ENCODE results near the gene GRB10.

Gene GRB10

DNA sequence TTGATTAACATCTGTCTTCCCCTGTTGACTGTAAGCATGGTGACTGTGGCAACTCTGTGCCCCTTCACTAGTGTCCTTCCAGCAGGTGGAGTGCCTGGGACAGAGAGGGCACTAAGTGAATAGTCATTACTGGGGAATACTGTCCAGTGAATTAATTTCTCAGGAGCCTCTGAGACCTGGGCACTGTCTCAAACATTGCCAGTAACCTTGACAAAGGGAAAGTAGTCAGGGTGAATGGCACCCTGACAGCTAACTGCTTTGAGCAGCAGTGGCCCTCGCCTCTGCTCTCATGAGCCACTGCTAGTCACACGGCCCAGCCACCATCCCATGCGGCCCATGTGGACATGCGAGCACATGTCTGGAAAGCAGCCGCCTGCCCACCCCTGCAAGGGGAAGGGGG, 13.1 kb upstream of the GRB10 start:
- WGBS: 100% methylated on average over 2 of the region's 5 CpGs
- H2AK5ac ChIP-seq (ENCODE audit: low read length, severe bottlenecking): no peak overlapping the region
- H2BK5ac ChIP-seq (ENCODE audit: low read depth, low read length, poor library complexity, severe bottlenecking): no peak overlapping the region
- peaks cover 5% of the 10 kb centered on the region for H3K9me3 ChIP-seq (ENCODE audit: control insufficient read depth, low read length)
- no peak overlapping the region for H2BK15ac ChIP-seq (ENCODE audit: low read depth, poor library complexity, severe bottlenecking)
- H3K27me3 ChIP-seq (ENCODE audit: control insufficient read depth in 1 of 2, insufficient read depth in 1 of 2, low read length in 2 of 2): peaks cover 0 to 14% of the 10 kb centered on the region in 2 experiments
- H3K18ac ChIP-seq (ENCODE audit: low read depth in 1 of 2, low read length in 2 of 2): no peak overlapping the region
- H3K9ac ChIP-seq (ENCODE audit: low read length): no peak overlapping the region
- no peaks in the 10 kb centered on the region for H3K36me3 ChIP-seq (ENCODE audit: control insufficient read depth in 1 of 2, insufficient read depth in 2 of 2, low read depth in 1 of 2, low read length in 2 of 2)
- peak overlapping the region in 1 of 2 experiments; percentile 40 for H3K23ac ChIP-seq (ENCODE audit: low read length in 2 of 2)
- H3K4me2 ChIP-seq (ENCODE audit: low read length, poor library complexity, severe bottlenecking): no peak overlapping the region
- no peak overlapping the region for H2AFZ ChIP-seq (ENCODE audit: low read depth, low read length)
- peaks cover 6% of the 10 kb centered on the region for H3K4me1 ChIP-seq (ENCODE audit: control insufficient read depth, insufficient read depth, low read depth, low read length)
- H3K4me3 ChIP-seq (ENCODE audit: insufficient read depth in 1 of 2, low read depth in 1 of 2, low read length in 2 of 2): no peak overlapping the region
- no peak overlapping the region for H2BK120ac ChIP-seq (ENCODE audit: low read depth, low read length)
- no peak overlapping the region for H2BK12ac ChIP-seq (ENCODE audit: low read length in 2 of 2)
- no peak overlapping the region for H3K4ac ChIP-seq (ENCODE audit: low read depth in 1 of 2, low read length in 2 of 2)
- H3K27ac ChIP-seq (ENCODE audit: low read length, poor library complexity, severe bottlenecking): no peak overlapping the region
- no peak for DNase-seq
- no peak overlapping the region for H4K91ac ChIP-seq (ENCODE audit: low read length)
- H4K8ac ChIP-seq (ENCODE audit: low read length): no peak overlapping the region
- peaks cover 1% of the 10 kb centered on the region for H3K79me1 ChIP-seq (replicated peaks; ENCODE audit: low read length, poor library complexity, severe bottlenecking)
- no peak overlapping the region for H3K14ac ChIP-seq (ENCODE audit: low read length in 2 of 2)

DNA sequence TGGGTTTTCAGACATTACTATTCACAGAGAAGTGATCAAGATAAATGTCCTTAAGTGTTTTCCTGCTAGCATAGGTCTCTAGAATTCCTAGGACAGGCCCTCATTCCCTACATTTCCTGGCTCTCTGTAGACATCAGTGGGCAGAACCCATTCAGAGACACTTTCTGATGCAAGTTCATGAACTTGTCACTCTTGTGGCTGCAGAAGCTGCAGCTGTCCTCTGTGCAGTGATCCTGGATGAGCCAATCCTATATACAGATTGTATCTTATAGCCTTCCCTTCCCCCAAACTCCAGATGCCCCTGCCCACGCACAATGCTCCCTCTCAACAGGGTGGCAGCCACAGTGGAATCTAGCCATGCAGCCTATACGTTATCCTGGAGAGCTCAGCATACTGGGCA, 12.6 kb upstream of the GRB10 start:
- 78% methylated on average over 2 of the region's 2 CpGs for WGBS
- no peak overlapping the region for H2BK15ac ChIP-seq (ENCODE audit: low read depth, poor library complexity, severe bottlenecking)
- H3K23ac ChIP-seq (ENCODE audit: low read length in 2 of 2): no peak overlapping the region
- no peak overlapping the region for H2AK5ac ChIP-seq (ENCODE audit: low read length, severe bottlenecking)
- H3K4ac ChIP-seq (ENCODE audit: low read depth in 1 of 2, low read length in 2 of 2): no peak overlapping the region
- H2BK12ac ChIP-seq (ENCODE audit: low read length in 2 of 2): no peak overlapping the region
- peaks cover 1% of the 10 kb centered on the region for H3K79me1 ChIP-seq (replicated peaks; ENCODE audit: low read length, poor library complexity, severe bottlenecking)
- no peak overlapping the region for H4K91ac ChIP-seq (ENCODE audit: low read length)
- no peak overlapping the region for H3K4me3 ChIP-seq (ENCODE audit: insufficient read depth in 1 of 2, low read depth in 1 of 2, low read length in 2 of 2)
- H3K4me1 ChIP-seq (ENCODE audit: control insufficient read depth, insufficient read depth, low read depth, low read length): peaks cover 7% of the 10 kb centered on the region
- no peak overlapping the region for H4K8ac ChIP-seq (ENCODE audit: low read length)
- no peaks in the 10 kb centered on the region for H3K36me3 ChIP-seq (ENCODE audit: control insufficient read depth in 1 of 2, insufficient read depth in 2 of 2, low read depth in 1 of 2, low read length in 2 of 2)
- no peak overlapping the region for H3K18ac ChIP-seq (ENCODE audit: low read depth in 1 of 2, low read length in 2 of 2)
- H3K27me3 ChIP-seq (ENCODE audit: control insufficient read depth in 1 of 2, insufficient read depth in 1 of 2, low read length in 2 of 2): peaks cover 0 to 10% of the 10 kb centered on the region in 2 experiments
- no peak for DNase-seq
- no peak overlapping the region for H3K27ac ChIP-seq (ENCODE audit: low read length, poor library complexity, severe bottlenecking)
- no peak overlapping the region for H2BK5ac ChIP-seq (ENCODE audit: low read depth, low read length, poor library complexity, severe bottlenecking)
- no peak overlapping the region for H3K9ac ChIP-seq (ENCODE audit: low read length)
- H3K4me2 ChIP-seq (ENCODE audit: low read length, poor library complexity, severe bottlenecking): no peak overlapping the region
- H3K9me3 ChIP-seq (ENCODE audit: control insufficient read depth, low read length): peaks cover 5% of the 10 kb centered on the region
- no peak overlapping the region for H3K14ac ChIP-seq (ENCODE audit: low read length in 2 of 2)
- no peak overlapping the region for H2BK120ac ChIP-seq (ENCODE audit: low read depth, low read length)
- no peak overlapping the region for H2AFZ ChIP-seq (ENCODE audit: low read depth, low read length)

DNA sequence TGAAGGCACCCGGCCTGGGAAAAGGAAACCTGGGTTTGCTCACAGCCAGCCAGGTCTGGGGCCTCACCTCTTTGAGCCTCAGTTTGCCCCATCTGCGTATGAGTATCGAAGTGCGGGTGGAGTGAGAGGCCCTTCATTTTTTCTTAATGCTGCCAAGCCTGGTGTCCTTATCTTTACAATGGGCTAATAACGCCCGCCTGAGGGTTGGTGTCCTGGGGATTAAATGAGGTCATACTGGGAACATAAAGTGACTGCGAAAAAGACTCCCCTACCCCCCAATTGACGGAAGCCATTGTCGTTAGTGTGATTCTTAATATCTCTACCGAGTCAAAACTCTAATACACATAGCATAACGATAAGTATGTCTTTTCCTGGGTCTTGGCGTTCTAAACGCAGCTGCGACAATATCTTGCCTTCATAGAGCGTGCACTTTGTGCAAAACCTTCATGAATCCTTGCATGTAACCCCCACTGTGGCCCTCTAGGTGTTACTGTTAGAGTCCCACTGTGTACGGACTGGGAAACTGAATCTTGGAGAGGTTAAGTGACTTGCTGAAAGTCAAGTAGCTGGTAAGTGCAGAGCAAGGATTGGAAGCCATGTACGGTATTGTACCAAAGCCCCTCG, 11.4 kb upstream of the GRB10 start:
- peak overlapping the region; percentile 56 to 74 for H3K4me3 ChIP-seq (ENCODE audit: insufficient read depth in 1 of 2, low read depth in 1 of 2, low read length in 2 of 2)
- DNase-seq: no peak

DNA sequence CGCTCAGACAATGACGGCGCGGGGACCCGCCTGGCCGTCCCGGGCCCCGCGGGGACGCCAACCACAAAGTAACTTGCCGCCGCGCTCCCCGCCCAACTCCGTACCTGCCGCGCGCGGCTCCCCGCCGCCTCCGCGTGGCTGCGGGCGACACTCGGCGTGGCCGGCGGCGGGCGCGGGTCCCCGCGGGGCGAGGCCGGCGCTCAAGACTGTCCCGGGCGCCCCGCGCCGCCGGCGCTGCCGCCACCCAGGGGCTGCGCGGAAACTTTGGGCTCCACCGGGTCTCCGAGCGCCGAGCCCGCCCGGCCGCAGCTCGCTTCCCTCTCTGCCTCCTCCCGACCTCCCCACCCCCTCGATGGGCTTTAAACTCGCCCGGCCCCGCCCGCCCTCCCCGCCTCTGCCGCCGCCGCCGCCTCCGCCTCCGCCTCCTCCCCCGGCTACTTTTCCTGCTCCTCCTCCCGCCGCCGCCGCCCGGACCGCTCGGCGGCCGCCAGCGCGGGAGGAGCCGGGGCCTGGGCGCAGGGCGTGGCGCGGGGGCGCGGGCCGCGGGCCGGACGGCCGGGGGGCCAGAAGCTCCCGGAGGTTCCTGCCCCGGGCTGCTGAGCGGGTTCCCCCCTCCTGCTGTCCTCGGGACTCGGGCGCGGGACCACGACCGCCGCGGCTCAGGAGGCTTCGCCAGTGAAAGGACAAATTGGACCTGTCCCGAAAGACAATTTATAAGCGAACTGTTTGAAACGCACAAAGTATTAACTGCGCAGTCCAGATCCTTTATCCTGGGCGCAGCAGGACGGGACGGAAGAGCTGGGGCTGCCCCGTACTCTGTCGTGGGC, 10.6 kb upstream of the GRB10 start:
- peak overlapping the region; percentile 41 for H3K27ac ChIP-seq (ENCODE audit: low read length, poor library complexity, severe bottlenecking)
- H3K18ac ChIP-seq (ENCODE audit: low read depth in 1 of 2, low read length in 2 of 2): peak overlapping the region; percentile 75 to 82
- peak overlapping the region; percentile 91 for H2BK120ac ChIP-seq (ENCODE audit: low read depth, low read length)
- peaks cover 7% of the 10 kb centered on the region for H3K4me1 ChIP-seq (ENCODE audit: control insufficient read depth, insufficient read depth, low read depth, low read length)
- H4K91ac ChIP-seq (ENCODE audit: low read length): no peak overlapping the region
- peak overlapping the region in 1 of 2 experiments; percentile 29 for H2BK12ac ChIP-seq (ENCODE audit: low read length in 2 of 2)
- no peak overlapping the region for H3K14ac ChIP-seq (ENCODE audit: low read length in 2 of 2)
- H3K79me1 ChIP-seq (replicated peaks; ENCODE audit: low read length, poor library complexity, severe bottlenecking): peaks cover 1% of the 10 kb centered on the region
- H3K9me3 ChIP-seq (ENCODE audit: control insufficient read depth, low read length): peaks cover 5% of the 10 kb centered on the region
- H4K8ac ChIP-seq (ENCODE audit: low read length): peak overlapping the region; percentile 56
- no peak overlapping the region for H2AFZ ChIP-seq (ENCODE audit: low read depth, low read length)
- no peak overlapping the region for H2AK5ac ChIP-seq (ENCODE audit: low read length, severe bottlenecking)
- H3K27me3 ChIP-seq (ENCODE audit: control insufficient read depth in 1 of 2, insufficient read depth in 1 of 2, low read length in 2 of 2): no peaks in the 10 kb centered on the region
- H3K9ac ChIP-seq (ENCODE audit: low read length): peak overlapping the region; percentile 89
- under 1% methylated on average over 60 of the region's 113 CpGs for WGBS
- H3K36me3 ChIP-seq (ENCODE audit: control insufficient read depth in 1 of 2, insufficient read depth in 2 of 2, low read depth in 1 of 2, low read length in 2 of 2): peaks cover 0 to 4% of the 10 kb centered on the region in 2 experiments
- H3K4ac ChIP-seq (ENCODE audit: low read depth in 1 of 2, low read length in 2 of 2): peak overlapping the region; percentile 7 to 72
- peak overlapping the region; percentile 85 for H2BK5ac ChIP-seq (ENCODE audit: low read depth, low read length, poor library complexity, severe bottlenecking)
- H3K4me2 ChIP-seq (ENCODE audit: low read length, poor library complexity, severe bottlenecking): peak overlapping the region; percentile 83
- H3K4me3 ChIP-seq (ENCODE audit: insufficient read depth in 1 of 2, low read depth in 1 of 2, low read length in 2 of 2): peak overlapping the region; percentile 73 to 81
- peak; percentile 63 for DNase-seq
- H3K23ac ChIP-seq (ENCODE audit: low read length in 2 of 2): peak overlapping the region; percentile 10 to 50
- H2BK15ac ChIP-seq (ENCODE audit: low read depth, poor library complexity, severe bottlenecking): peak overlapping the region; percentile 71

More for the DNA sequence above, 11.4 kb upstream of the GRB10 start:
- Histone ChIP-seq H3K36me3 (ENCODE audit: control insufficient read depth in 1 of 2, insufficient read depth in 2 of 2, low read depth in 1 of 2, low read length in 2 of 2) (no peaks in the 10 kb centered on the region), H3K27me3 (ENCODE audit: control insufficient read depth in 1 of 2, insufficient read depth in 1 of 2, low read length in 2 of 2) (no peaks in the 10 kb centered on the region), H2BK120ac (ENCODE audit: low read depth, low read length) (peak overlapping the region; percentile 81), H3K14ac (ENCODE audit: low read length in 2 of 2) (no peak overlapping the region), H3K9ac (ENCODE audit: low read length) (peak overlapping the region; percentile 81), H3K4me1 (ENCODE audit: control insufficient read depth, insufficient read depth, low read depth, low read length) (peaks cover 7% of the 10 kb centered on the region), H4K8ac (ENCODE audit: low read length) (peak overlapping the region; percentile 56), H3K4ac (ENCODE audit: low read depth in 1 of 2, low read length in 2 of 2) (no peak overlapping the region), H3K18ac (ENCODE audit: low read depth in 1 of 2, low read length in 2 of 2) (peak overlapping the region in 1 of 2 experiments; percentile 74), H2AK5ac (ENCODE audit: low read length, severe bottlenecking) (no peak overlapping the region), H3K23ac (ENCODE audit: low read length in 2 of 2) (no peak overlapping the region), H3K4me2 (ENCODE audit: low read length, poor library complexity, severe bottlenecking) (peak overlapping the region; percentile 83), H3K79me1 (replicated peaks; ENCODE audit: low read length, poor library complexity, severe bottlenecking) (peaks cover 1% of the 10 kb centered on the region), H3K27ac (ENCODE audit: low read length, poor library complexity, severe bottlenecking) (peak overlapping the region; percentile 41), H3K9me3 (ENCODE audit: control insufficient read depth, low read length) (peaks cover 5% of the 10 kb centered on the region), H2AFZ (ENCODE audit: low read depth, low read length) (no peak overlapping the region), H2BK12ac (ENCODE audit: low read length in 2 of 2) (peak overlapping the region; percentile 23 to 29), H2BK15ac (ENCODE audit: low read depth, poor library complexity, severe bottlenecking) (no peak overlapping the region), H4K91ac (ENCODE audit: low read length) (no peak overlapping the region), H2BK5ac (ENCODE audit: low read depth, low read length, poor library complexity, severe bottlenecking) (no peak overlapping the region)
- 48% methylated on average over 18 of the region's 18 CpGs for WGBS

Measured in mesenchymal stem cell (in vitro differentiated cells and primary cell).